GM19324 (cell line): ENCODE results near the gene OR13J1.
"Not testable (repeated sequence)": the region's sequence is repeated elsewhere in the genome, so short reads cannot be mapped to it uniquely, and the experiment has no call there.

ENCODE experiments used
- ATAC-seq: cut with Tn5 transposase; IDR thresholded peaks from one replicate; pipeline ENCODE4 v1.9.1; 2021; ENCODE audit warnings: mild to moderate bottlenecking, moderate library complexity; ENCODE audit not compliant: unreplicated experiment, low FRiP score

The OR13J1 gene

DNA sequence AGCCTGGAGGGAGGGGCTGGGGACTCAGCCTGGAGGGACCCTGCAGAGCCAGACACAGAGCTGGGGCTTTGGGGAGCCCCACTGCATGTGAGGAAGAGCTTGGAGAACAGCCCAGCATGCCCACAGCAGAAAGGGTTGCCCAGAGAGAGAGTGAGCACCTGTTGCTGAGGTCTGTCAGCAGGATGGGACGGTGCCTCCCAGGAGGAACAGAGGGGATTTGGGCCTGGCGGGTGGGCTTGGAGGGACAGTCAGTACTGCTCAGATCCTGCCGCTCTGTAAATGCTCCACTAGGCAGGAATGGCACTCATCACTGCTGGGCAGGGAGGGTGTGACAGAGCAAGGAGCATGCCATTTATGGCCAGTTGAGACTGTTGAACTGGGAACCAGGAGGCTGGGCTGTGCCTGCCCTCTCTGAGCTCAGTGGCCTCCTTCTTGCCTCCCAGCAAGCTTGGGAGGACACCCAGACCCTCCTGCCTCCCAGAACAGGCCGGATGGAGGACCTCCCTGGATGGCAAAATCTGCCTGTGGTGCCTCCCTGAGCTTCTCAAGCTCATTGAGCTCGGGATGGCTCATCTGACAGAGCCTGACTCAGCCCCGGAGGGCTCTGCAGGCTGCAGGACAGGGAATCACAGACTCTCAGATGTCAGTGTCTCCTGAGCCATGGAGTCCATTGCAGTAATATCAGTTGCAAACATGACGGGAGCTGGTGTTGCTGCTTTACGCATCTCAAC, 35.0 kb upstream of the OR13J1 start:
- no peak for ATAC-seq

- ATAC-seq = no peak
Observed at GRCh38 chr9:35904338-35904737, 34.1 kb upstream of the OR13J1 start.

- ATAC-seq = no peak
Observed at GRCh38 chr9:35903049-35903448, 32.8 kb upstream of the OR13J1 start.

DNA sequence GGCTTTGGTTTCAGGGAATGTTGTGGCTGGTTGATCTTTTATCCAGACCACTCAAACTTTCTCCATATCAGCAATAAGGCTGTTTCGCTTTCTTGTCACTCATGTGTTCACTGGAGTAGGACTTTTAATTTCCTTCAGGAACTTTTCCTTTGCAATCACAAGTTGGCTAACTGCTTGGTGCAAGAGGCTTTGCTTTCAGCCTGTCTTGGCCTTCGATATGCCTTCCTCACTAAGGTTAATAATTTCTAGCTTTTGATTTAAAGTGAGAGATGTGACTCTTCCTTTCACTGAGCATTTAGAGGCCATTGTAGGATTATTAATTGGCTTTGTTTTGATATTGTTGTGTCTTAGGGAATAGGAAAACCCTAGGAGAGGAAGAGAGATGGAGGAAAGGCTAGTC, 28.8 kb upstream of the OR13J1 start:
- ATAC-seq = no peak

- ATAC-seq = no peak
Observed at GRCh38 chr9:35898337-35898736, 28.1 kb upstream of the OR13J1 start.

DNA sequence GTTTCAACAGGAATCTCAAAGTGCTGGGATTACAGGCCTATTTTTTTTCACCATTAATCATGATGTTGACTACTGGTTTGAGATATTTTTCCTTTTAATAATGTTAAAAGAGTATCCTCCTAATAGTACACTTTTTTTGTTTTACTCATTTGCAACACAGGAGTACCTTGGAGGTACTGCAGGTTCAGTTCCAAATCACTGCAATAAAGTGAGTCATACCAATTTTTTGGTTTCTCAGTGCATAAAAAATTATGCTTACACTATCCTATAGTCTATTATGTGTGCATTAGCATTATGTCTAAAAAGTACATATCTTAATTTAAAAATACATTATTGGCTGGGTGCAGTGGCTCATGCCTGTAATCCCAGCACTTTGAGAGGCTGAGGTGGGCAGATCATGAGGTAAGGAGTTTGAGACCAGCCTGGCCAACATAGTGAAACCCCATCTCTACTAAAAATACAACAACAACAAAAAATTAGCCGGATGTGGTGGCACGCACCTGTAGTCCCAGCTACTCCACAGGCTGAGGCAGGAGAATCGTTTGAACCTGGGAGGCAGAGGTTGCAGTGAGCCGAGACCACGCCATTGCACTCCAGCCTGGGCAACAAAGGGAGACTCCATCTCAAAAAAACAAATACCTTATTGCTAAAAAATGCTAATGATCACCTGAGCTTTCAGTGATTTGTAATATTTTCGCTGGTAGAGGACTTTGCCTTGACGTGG, 27.3 kb upstream of the OR13J1 start:
- ATAC-seq = not testable (repeated sequence)

DNA sequence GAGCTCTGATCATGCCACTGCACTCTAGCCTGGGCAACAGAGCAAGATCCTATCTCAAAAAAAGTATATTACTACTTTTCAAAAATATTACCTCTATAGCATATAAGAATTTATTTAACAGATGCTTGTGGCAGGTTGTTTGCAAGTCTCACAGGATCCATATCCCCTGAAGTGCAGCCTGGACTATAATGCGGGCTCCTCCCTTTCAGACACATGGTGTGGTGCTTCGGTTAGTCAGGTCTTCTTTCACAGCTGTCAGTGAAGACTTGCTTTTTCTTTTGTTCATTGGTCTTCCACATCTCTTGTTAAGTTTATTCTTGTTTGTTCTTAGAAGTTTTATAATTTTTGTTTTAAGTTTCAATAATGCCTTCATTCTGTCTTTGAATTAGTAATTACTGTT, 26.4 kb upstream of the OR13J1 start:
- ATAC-seq = no peak

GRCh38 chr9:35892051-35892450, 21.9 kb upstream of the OR13J1 start:
- no peak for ATAC-seq

- no peak for ATAC-seq
Observed at GRCh38 chr9:35891646-35892045, 21.4 kb upstream of the OR13J1 start.

- not testable (repeated sequence) for ATAC-seq
Observed at GRCh38 chr9:35884908-35885307, 14.7 kb upstream of the OR13J1 start.

DNA sequence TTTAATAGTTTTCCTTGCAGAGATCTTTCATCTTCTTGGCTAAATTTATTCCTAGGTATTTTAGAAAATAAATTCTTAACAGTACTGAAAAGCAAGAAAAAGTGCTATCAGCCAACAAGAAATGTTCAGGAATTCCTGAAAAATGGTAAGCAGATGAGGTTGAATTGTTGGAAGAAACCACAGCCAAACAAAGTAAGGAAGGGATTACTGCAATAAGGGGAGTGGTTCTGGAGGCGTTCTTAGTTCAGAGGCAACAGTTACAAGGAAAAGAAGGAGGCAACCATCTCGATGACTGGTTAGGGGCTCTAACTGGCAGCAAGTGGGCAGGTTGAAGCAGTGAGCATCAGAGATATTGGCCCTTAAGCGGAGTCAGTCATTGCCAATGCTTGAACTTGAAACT, 12.8 kb upstream of the OR13J1 start:
- ATAC-seq = no peak

- no peak for ATAC-seq
Observed at GRCh38 chr9:35882263-35882848, 12.2 kb upstream of the OR13J1 start.

DNA sequence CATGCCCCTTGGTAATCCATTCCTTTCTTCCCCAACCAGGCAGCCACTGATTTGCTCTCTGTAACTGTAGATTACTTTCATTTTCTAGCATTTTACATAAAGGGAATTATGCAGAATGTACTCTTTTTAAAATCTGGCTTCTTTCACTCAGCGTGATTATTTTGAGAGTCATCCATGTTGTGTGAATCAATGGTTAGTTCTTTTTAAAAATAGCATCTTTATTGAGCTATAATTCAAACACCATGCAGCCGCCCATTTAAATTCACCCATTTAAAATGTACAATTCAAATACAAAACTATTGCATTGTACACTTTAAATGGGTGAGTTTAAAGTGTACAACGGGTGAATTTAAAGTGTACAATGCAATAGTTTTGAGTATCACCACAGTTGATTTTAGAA, 2.3 kb upstream of the OR13J1 start:
- no peak for ATAC-seq

DNA sequence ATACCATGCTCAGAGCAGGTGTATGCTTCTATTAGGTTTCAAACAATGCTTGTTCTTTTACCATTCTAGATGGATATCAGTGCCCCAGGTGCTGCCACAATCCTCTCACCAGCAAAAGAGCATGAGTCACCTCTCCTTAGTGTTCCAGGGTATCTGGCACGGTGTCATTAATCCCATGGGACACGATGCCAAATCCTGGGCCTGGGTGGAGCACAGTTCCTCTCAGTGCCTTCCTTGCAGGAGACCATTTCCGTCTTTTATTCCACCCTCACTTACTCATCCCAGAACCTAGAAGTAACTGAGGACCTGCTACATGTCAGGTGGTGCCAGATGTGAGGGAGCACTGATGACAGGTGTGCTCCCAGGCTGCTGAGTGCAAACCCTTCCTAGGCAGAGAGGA, 1.3 kb upstream of the OR13J1 start:
- no peak for ATAC-seq

GRCh38 chr9:35869621-35870216, 482 bp downstream of the OR13J1 start:
- no peak for ATAC-seq

- no peak for ATAC-seq
Observed at GRCh38 chr9:35868933-35869332, 1.3 kb downstream of the OR13J1 start.

- ATAC-seq = no peak
Observed at GRCh38 chr9:35867538-35867937, 2.7 kb downstream of the OR13J1 start.

- ATAC-seq = no peak
Observed at GRCh38 chr9:35864695-35865255, 5.4 kb downstream of the OR13J1 start.

- no peak for ATAC-seq
Observed at GRCh38 chr9:35863583-35863982, 6.6 kb downstream of the OR13J1 start.

DNA sequence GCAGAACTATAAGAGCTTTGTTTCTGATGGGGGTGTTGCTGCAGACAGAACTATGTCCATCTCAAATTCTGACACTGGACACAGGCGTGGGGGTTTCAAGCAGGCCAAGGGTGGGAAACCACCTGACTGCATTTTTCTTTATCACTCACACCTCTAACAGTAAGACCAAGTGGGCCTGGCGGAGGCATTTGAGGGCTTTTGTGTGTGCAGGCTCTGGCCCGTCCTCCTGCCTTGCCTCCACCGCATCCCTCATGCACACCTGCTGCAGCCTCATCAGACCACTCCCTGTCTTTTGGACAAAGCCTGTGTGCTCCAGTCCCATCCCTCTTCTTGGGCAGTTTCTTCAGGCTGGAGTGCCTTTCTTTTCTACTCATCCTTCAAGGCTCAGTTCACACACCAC, 7.9 kb downstream of the OR13J1 start:
- ATAC-seq = no peak
